ENCODE measurements around the gene EGFLAM. TPM values are rescaled to one million over a fixed set of nuclear protein-coding genes. Genes with fewer than 3 reads are reported as not detected.
A peak's percentile ranks its signal among the peaks of the same experiment; 100 is the strongest.

Gene EGFLAM
- total RNA-seq, 1 experiment from 2014 or later, result not detected

- POLR2A ChIA-PET, result no interaction called here
- H3K27me3 Mint-ChIP-seq (ENCODE audit: insufficient read depth, unreplicated experiment), result no peaks in the 10 kb centered on the region
- Histone ChIP-seq H3K9me3 (no peaks in the 10 kb centered on the region), H3K4me1 (peaks cover 8% of the 10 kb centered on the region; the same call in 1 of the 2 replicates), H3K27me3 (replicated peaks; ENCODE audit: control insufficient read depth, insufficient read depth, low read length) (no peaks in the 10 kb centered on the region), H3K36me3 (ENCODE audit: control insufficient read depth, insufficient read depth, low read length) (no peaks in the 10 kb centered on the region), H3K4me3 (ENCODE audit: low read depth, low read length) (no peak overlapping the region)
- intact Hi-C loops (cut with micrococcal nuclease; ENCODE audit: unreplicated experiment), result no loop called here
- BruUV-seq (replicated peaks), result no TSS peak
- TF ChIP-seq CTCF (IDR thresholded peaks at IDR 0.05; ENCODE audit: insufficient read depth in 1 of 2, low read depth in 1 of 2, low read length in 1 of 2, severe bottlenecking in 1 of 2, unreplicated experiment in 1 of 2), result no peak
- no peak for DNase-seq
- no peaks in the 10 kb centered on the region for H3K4me1 Mint-ChIP-seq (ENCODE audit: low read depth, unreplicated experiment)
- no peak overlapping the region for H3K4me3 Mint-ChIP-seq (ENCODE audit: unreplicated experiment)
- H3K36me3 Mint-ChIP-seq (ENCODE audit: insufficient read depth, unreplicated experiment), result no peaks in the 10 kb centered on the region
- CTCF ChIA-PET, result interaction anchor here (0.9 kb wide), 1 partner anchor 55 kb away, joined by 3 read pairs; no protein-coding TSS in a partner anchor
- H3K9me3 Mint-ChIP-seq (ENCODE audit: unreplicated experiment), result no peaks in the 10 kb centered on the region
- H3K27ac Mint-ChIP-seq (ENCODE audit: unreplicated experiment), result no peak overlapping the region
Observed at GRCh38 chr5:38462976-38463633, 204.7 kb downstream of the EGFLAM start.

GRCh38 chr5:38463634-38464521, 205.5 kb downstream of the EGFLAM start:
- TF ChIP-seq CTCF (IDR thresholded peaks at IDR 0.05; ENCODE audit: insufficient read depth in 1 of 2, low read depth in 1 of 2, low read length in 1 of 2, severe bottlenecking in 1 of 2, unreplicated experiment in 1 of 2), result no peak
- Mint-ChIP-seq H3K4me1 (ENCODE audit: low read depth, unreplicated experiment) (no peaks in the 10 kb centered on the region), H3K27ac (ENCODE audit: unreplicated experiment) (no peak overlapping the region), H3K27me3 (ENCODE audit: insufficient read depth, unreplicated experiment) (no peaks in the 10 kb centered on the region), H3K36me3 (ENCODE audit: insufficient read depth, unreplicated experiment) (no peaks in the 10 kb centered on the region), H3K4me3 (ENCODE audit: unreplicated experiment) (no peak overlapping the region), H3K9me3 (ENCODE audit: unreplicated experiment) (no peaks in the 10 kb centered on the region)
- Histone ChIP-seq H3K27me3 (replicated peaks; ENCODE audit: control insufficient read depth, insufficient read depth, low read length) (no peaks in the 10 kb centered on the region), H3K36me3 (ENCODE audit: control insufficient read depth, insufficient read depth, low read length) (no peaks in the 10 kb centered on the region), H3K4me3 (ENCODE audit: low read depth, low read length) (no peak overlapping the region), H3K4me1 (peaks cover 8% of the 10 kb centered on the region; the same call in 1 of the 2 replicates), H3K9me3 (no peaks in the 10 kb centered on the region)
- intact Hi-C loops (cut with micrococcal nuclease; ENCODE audit: unreplicated experiment), result no loop called here
- CTCF ChIA-PET, result interaction anchor here (0.9 to 2.2 kb wide), 4 partner anchors 22 to 55 kb away, joined by 3 to 11 read pairs (median 3); no protein-coding TSS in a partner anchor
- POLR2A ChIA-PET, result no interaction called here
- peak; percentile 43 to 53 for DNase-seq
- no TSS peak for BruUV-seq (replicated peaks)

- no peaks in the 10 kb centered on the region for H3K36me3 ChIP-seq (ENCODE audit: control insufficient read depth, insufficient read depth, low read length)
- no peaks in the 10 kb centered on the region for H3K27me3 ChIP-seq (replicated peaks; ENCODE audit: control insufficient read depth, insufficient read depth, low read length)
- CTCF ChIA-PET, result interaction anchor here (0.5 to 2.2 kb wide), 3 partner anchors 23 to 1086 kb away, joined by 3 to 11 read pairs (median 6); no protein-coding TSS in a partner anchor
- H3K4me1 ChIP-seq, result peaks cover 8% of the 10 kb centered on the region; the same call in 1 of the 2 replicates
- no peaks in the 10 kb centered on the region for H3K36me3 Mint-ChIP-seq (ENCODE audit: insufficient read depth, unreplicated experiment)
- DNase-seq, result no peak
- no peak for TF ChIP-seq CTCF (IDR thresholded peaks at IDR 0.05; ENCODE audit: insufficient read depth in 1 of 2, low read depth in 1 of 2, low read length in 1 of 2, severe bottlenecking in 1 of 2, unreplicated experiment in 1 of 2)
- H3K4me3 Mint-ChIP-seq (ENCODE audit: unreplicated experiment), result no peak overlapping the region
- H3K27me3 Mint-ChIP-seq (ENCODE audit: insufficient read depth, unreplicated experiment), result no peaks in the 10 kb centered on the region
- POLR2A ChIA-PET, result no interaction called here
- no peaks in the 10 kb centered on the region for H3K9me3 ChIP-seq
- intact Hi-C loops (cut with micrococcal nuclease; ENCODE audit: unreplicated experiment), result no loop called here
- no peaks in the 10 kb centered on the region for H3K9me3 Mint-ChIP-seq (ENCODE audit: unreplicated experiment)
- no peaks in the 10 kb centered on the region for H3K4me1 Mint-ChIP-seq (ENCODE audit: low read depth, unreplicated experiment)
- H3K4me3 ChIP-seq (ENCODE audit: low read depth, low read length), result no peak overlapping the region
- no TSS peak for BruUV-seq (replicated peaks)
- no peak overlapping the region for H3K27ac Mint-ChIP-seq (ENCODE audit: unreplicated experiment)
Observed at GRCh38 chr5:38465061-38465460, 206.7 kb downstream of the EGFLAM start.

Measured in Caco-2 (cell line).